ENCODE measurements around the gene VIL1.

VIL1 gene

DNA sequence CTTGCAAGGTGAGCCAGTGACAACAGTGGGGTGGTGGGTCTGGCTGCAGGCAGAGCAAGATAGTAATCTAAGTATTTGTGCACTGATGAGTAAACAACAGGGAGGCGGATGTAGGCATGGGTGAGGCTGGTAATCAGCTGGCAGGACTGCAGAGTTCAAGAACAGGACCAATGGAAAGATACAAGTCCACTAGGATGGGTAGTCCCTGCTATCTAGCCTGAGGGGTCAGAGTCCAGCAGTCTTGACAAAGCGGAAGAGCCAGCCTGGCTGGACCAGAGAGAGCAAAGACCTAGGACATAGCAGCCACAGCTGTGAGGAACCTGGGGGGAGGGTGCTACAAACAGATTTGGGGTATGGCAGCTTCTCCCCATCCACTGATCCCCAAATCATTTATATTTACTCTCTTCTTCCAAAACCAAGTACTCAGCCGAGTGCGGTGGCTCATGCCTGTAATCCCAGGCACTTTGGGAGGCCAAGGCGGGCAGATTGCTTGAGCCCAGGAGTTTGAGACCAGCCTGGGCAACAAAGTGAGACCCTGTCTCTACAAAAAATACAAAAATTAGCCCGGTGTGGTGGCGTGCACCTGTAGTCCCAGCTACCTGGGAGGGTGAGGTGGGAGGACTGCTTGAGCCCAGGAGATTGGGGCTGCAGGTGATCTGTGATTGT, 25.9 kb downstream of the VIL1 start:
- no peak for DNase-seq (ENCODE audit: low read depth)

DNA sequence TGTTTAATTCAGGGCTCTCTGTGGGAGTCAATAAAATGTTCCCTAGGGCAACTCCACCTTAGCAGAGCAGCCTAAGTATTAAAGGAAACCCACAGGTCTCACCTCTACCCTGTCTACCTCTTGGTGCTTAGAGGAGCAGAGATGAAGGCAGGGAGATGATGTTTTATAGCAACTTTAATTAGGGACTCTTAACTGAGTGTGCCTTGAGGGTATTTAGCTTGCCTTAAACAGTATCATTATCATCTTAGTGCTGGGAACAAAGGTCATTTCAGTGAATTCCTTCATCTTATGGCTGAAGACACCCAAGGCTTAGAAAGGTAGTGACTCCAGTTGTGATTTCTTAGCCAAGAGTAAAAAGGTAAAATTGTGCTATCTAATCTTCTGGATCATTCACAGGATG, 26.7 kb downstream of the VIL1 start:
- no peak for DNase-seq (ENCODE audit: low read depth)

DNA sequence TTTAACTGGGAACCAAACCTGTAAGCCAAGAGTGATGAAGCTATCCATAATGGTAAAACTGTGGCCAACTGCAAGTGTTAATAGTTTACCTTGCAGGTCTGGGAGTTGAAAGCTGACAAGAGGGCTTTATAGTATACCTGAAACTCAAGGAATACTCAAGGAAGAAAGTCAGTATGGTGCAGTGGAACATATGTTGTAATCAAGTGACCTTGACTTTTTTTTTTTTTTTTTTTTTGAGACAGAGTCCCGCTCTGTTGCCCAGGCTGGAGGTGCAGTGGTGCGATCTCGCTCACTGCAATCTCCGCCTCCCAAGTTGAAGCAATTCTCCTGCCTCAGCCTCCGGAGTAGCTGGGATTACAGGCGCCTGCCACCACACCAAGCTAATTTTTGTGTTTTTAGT, 27.6 kb downstream of the VIL1 start:
- no peak for DNase-seq (ENCODE audit: low read depth)

DNA sequence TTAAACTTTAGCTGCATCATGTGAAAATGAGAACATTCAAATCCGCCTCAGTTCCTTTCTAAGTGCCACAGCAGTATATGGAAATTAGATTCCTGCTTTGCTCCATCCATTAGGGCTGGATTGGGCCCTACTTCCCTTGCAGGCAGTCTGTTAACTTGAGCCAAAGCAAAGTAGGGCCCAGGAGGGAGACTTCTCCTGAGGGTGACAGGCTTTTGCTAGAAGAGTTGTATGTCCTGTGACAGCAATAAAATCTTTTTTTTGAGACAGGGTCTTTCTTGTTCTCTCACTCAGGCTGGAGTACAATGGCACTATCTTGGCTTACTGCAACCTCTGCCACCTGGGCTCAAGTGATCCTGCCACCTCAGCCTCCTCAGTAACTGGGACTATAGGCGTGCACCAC, 28.1 kb downstream of the VIL1 start:
- no peak for DNase-seq (ENCODE audit: low read depth)

DNA sequence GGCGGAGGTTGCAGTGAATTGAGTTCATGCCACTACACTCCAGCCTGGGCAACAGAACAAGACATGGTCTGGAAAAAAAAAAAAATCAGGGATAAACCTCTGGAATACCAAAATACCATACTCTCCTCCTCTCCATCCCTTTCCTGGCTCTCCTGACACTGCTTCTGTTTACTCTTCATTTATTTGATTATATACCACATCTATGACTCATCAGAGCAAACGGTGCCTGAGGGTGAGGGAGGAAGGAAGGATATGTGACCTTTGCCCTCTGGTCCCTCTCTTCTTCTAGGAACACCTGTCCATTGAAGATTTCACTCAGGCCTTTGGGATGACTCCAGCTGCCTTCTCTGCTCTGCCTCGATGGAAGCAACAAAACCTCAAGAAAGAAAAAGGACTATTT, 30.0 kb downstream of the VIL1 start:
- DNase-seq (ENCODE audit: low read depth) = no peak

DNA sequence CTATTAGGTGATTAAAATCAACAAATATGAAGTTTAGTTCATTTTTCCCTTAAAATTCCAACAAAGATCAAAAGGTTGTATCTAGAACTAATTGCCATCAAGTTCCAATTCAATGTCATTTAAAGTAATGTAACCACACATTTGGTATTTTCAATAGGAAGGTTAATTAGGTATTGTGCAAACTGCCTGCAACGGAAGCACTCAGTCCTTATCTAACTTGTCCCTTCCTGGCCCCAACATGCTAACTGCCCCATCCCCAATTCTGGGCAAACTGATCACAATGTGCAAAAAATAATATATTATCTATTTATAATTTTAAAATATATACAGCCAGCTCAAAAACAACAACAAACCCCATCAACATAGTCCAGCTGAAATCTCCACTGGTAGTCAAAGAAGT, 33.2 kb downstream of the VIL1 start:
- DNase-seq (ENCODE audit: low read depth) = no peak

DNA sequence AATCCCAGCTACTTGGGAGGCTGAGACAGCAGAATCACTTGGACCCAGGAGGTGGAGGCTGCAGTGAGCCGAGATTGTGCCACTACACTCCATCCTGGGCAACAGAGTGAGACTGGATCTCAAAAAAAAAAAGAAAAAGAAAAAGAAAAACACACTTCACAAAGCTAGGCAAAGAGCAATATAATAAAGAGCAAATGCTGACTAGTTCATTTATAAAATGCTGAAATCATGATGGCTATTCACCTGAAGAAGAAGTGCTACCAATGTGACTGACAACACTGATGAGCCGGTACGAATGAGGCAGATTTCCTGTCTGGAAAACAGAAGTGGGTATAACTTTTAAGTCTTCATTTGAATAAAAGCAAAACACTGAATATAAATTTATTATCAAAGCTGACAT, 37.9 kb downstream of the VIL1 start:
- no peak for DNase-seq (ENCODE audit: low read depth)

DNA sequence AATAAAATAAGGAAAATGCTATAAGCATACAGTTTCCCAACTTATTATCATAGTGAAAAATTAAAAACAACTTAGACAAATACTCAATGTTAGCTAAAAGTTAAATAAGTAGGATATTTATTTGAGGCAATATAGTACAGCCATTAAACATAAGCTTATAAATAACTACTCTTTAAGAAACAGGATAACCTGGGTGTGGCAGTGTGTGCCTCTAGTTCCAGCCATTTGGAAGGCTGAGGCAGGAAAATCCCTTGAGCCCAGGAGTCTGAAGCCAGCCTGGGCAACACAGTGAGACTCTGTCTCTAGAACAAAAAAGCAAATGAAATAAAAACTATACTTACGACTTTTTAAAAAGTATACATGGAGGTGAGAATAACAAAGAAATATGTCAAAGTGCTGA, 39.7 kb downstream of the VIL1 start:
- DNase-seq (ENCODE audit: low read depth) = no peak

DNA sequence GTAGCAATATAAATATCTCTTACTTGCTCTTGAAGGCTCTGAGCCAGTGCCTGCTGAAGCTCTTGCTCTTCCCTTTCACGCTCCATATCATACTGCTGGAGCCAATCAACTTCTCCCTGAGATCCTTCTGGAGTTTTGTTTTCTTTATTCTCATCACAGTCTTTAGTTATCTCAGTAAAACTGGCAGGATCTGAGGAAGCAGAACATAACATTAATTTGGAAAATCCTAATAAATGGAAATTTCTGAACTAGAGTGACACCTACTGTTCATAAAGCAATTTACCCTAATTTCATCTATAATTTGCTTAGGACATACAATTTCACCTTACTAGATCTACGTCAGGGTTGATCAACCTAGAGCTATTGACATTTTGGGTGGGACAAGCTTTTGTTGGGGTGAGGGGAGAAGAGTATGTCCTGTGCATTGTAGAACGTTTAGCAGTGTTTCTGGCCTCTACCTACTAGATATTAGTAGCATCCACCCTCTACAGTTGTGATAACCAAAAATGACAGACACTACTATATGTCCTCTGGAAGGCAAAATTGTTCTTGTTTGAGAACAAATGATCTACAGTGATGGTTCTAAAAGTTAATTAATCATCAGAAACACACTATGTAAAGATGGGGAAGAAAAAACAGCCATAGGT, 47.2 kb downstream of the VIL1 start:
- no peak for DNase-seq (ENCODE audit: low read depth)

DNA sequence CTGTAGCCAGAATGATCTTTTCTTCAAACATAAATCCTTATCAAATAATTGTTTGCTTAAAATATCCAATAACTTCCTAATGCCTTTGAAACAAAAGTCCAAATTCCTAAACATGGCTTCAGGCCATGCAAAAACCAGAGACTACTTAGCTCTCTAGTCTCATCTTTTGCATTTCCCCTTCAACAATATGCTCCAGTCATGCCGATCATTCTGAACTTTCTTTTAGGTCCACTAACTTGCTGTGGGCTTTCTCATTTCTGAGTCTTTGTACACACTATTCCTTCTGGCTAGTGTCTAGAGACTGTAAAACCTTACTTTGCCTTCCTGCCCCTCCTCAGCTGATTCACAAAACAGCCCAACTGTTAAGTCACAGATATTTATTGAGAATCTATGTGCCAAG, 51.5 kb downstream of the VIL1 start:
- DNase-seq (ENCODE audit: low read depth) = no peak

DNA sequence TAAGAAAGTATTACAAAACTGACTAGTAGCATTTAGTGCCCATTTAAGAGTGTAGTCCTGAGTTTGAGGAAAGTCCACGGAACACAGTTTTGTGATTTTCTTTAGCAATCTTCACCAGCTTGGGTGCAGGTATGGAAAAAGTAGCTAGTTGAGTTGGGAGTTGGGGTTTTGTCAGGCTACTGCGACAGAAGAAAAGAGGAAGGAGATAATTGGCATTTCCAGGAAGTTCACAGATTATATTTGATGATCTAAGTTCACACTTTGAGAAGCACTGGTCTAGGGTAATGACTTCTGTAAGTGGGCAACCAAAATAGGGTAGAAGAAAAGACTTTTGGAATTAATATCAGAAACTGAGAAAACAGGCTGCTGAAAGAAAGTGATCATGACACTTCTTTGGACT, 52.1 kb downstream of the VIL1 start:
- DNase-seq (ENCODE audit: low read depth) = no peak

DNA sequence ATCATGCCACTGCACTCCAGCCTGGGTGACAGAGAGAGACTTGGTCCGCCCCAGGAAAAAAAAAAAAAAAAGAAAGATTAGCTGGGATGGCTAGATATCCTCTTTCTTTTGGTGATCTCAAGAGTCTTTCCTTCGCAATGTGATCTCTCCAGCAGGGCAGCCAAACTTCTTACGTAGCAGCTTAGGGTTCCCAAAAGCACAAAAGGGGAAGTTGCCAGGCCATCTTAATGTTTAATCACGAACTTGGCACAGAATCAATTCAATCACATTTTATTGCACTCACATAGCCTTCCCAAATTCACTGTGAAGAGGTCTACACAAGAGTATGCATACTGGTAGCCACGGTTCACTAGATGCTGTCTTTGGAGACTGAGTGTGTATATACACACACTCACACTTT, 53.1 kb downstream of the VIL1 start:
- no peak for DNase-seq (ENCODE audit: low read depth)

DNA sequence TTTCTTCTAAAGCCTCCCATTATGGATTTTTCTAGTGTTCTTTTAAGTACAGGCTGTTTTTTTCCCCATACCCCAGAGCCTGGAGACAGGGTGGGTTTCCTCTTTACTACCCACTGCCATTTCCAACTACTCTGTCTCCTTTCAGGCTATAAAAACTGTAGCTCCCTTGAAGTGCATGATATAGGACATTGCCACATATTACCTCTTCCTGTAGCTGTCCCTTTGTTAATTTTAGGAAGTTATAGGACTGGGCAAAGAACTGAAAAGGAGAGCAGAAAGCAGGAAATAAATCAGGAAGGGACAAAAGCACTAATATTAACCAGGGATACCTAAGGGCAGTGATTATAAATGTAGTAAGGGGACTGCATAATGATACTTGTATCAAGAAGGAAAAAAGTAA, 54.1 kb downstream of the VIL1 start:
- no peak for DNase-seq (ENCODE audit: low read depth)

DNA sequence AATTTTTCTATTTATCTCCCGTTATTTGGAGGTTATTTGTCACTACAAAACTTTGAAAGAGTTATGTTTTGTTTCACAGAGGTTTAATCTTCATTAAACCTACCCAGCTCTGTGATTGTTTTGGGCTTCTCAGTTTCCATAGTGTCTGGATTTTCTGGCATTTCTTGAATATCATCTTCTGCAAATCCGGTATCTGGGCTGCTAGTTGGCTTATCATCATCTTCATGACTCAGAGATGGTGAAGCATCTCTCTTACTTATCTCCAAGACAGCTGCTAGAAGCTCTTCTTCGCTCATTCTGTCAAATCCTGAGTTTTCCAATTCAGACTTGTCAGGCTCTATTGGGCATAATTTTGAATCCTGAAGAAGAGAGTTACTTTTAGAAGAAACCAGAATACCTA, 55.6 kb downstream of the VIL1 start:
- DNase-seq (ENCODE audit: low read depth) = no peak

DNA sequence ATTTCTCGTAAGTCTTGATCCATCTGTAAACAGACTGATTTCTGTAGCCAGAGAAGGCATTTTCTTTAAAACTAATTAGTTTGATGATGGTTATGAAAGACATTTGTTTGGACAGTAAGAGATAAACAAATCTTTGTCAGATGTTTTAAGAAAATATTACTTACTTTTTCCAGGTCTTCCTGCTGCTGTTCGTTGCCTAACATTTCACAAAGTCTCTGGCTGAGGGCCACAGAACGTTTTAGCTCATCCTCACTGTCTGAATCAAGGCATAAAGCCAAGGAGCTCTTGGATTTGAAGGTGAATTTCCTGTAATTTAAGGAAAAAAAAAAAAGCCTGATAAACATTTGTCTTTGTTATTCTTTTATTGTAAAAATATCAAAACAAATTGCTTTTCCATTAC, 57.8 kb downstream of the VIL1 start:
- DNase-seq (ENCODE audit: low read depth) = no peak

DNA sequence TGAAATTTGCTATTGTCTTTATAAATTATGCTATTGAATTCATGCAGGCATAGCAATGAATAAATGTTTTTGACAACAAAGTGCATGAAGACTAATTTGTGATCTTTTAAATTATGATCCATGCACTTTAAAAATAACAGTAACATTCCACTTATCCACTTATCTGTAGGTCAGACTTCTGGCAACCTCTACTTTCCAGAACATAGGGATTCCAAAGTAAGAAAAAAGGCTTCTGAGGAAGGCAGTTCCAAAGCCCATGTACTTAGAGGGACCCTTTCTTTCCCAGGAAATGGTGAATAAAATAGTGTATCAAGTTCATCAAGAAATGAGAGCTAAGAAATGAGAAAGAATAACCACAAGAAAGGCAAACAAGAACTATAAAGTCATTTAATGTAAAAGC, 58.3 kb downstream of the VIL1 start:
- DNase-seq (ENCODE audit: low read depth) = no peak

DNA sequence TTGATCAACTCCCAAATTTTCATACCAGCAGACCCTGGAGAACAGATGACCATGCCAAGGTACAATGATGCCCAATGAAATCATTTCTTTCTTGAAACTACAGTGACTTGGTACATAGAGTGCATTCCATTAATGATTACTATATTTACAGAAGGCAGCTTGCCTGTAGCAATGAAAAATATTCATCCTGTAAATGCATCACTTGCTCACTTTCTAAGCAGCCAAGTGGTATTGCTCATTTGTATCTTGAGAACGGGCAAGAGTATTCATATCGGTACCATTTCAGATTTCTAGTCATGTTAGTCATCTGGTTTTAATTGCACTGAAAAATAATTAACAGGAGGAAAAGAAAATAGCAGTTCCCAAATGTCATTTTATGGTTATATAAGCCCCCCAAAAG, 59.6 kb downstream of the VIL1 start:
- no peak for DNase-seq (ENCODE audit: low read depth)

DNA sequence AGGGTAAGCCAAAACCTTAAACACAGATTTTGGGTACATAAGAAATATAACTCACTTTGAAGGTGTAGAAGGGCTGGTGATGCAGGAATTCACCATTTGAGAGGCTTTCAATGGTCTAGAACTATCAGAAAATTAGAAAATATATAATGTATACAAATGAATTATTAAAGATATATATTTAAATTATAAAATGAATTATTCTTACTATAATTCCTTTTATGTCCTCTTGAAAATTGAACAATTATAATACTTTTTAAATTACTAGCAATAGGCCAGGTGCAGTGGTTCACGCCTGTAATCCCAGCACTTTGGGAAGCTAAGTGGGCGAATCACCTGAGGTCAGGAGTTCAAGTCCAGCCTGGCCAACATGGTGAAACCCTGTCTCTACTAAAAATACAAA, 60.7 kb downstream of the VIL1 start:
- no peak for DNase-seq (ENCODE audit: low read depth)

DNA sequence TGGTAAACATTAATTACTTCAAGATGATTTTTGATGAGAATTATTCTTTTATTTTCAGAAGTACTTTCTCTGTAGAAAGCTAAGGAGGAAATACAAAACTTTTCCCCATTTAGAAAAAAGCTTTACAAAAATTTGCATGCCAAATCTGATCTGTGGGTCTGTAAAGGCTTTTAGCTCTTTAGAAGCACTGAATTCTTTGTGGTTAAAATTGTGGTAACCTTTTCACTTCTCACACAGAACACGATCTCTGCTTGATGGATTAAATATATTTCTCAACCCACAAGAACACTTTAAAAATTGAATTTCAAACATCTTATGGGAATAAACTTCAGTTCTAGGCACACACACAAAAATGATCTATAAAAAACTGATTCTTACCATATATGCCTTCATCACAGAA, 63.7 kb downstream of the VIL1 start:
- DNase-seq (ENCODE audit: low read depth) = no peak

DNA sequence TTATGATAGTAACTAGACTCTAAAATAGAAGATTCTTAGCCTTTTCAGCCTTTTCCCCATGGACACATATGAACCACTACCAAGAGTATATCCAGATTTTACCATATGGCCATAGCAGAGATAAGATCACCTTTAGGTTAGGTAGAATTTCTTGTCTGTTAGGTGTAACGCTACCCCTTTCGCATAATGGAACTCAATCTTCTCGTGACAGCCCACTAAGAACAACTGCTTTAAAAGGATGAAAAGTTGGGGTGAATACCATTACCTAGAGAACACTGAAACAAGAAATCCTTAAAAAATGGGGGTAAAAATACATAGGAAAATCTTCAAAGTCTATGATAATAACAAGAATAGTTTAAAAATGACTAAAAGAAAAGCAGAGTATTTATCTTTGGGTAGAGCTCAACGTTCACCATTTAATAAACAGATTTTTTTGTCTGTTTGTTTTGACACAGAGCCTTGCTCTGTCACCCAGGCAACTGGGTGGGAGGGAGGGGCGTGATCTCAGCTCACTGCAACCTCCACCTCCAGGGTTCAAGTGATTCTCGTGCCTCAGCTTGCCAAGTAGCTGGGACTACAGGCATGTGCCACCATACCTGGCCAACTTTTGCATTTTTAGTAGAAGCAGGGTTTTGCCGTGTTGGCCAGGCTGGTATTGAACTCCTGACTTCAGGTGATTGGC, 67.2 kb downstream of the VIL1 start:
- DNase-seq (ENCODE audit: low read depth) = no peak

DNA sequence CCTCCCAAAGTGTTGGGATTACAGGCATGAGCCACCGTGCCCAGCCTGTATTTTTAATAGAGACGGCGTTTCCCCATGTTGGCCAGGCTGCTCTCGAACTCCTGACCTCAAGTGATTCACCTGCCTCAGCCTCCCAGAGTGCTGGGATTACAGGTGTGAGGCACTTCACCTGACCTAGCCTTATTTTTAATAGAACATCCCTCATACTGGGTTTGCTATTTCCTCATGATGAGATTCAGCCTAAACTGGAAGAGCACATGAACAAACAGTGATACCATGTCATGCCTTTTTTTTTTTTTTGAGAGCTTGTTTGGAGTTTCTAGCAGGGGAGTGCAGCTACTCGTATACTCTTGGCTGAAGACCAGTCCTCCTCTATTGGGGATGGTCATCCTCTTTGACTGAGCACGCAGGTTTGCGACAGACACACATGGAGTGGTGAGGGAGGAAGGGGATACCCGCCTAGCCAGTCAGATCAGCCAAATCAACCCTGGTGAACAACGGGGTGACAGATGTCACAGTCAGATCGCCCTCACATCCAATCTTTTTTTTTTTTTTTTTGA, 81.7 kb downstream of the VIL1 start:
- no peak for DNase-seq (ENCODE audit: low read depth)

DNA sequence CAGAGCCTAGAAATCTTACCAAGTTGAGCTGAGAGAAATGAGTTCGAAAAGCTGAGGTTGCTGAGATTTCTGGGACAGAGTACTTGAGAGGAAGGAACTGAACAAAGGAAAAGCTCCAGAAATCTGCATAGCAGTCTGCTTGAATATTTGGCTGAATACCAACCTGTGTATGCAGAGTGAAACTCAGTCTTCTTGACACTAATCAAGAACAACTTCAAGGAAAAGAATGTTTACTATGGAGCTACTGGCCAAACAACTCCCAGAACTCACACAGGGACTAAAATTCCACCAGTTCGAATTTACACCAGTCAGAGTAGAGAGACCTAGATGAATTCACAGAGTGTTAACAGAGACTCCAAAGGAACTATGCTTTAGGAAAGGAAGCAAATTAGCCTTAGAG, 82.7 kb downstream of the VIL1 start:
- no peak for DNase-seq (ENCODE audit: low read depth)

All from stimulated activated CD8-positive, alpha-beta memory T cell treated with anti-CD3 and anti-CD28 coated beads, Interleukin-7, amount 100 ng/mL, for 24 hours (primary cell).